Testis (tissue), 3 donors: Measurements from ENCODE around the gene STX3. TPM values are rescaled to one million over a fixed set of nuclear protein-coding genes. Genes with fewer than 3 reads are reported as not detected.
"Not testable (repeated sequence)": the region's sequence is repeated elsewhere in the genome, so short reads cannot be mapped to it uniquely, and the experiment has no call there.

Source experiments
- DNase-seq: peaks from one replicate; pipeline ENCODE4 v3.0.0-alpha.2; 2019
- H3K27ac ChIP-seq, 2 donors: fragments of 200-600 bp; sonication (generic); one replicate each; pipeline ENCODE4 v1.5.1; 2019
- H3K27me3 ChIP-seq: fragments of 200-600 bp; sonication (generic); one replicate; pipeline ENCODE4 v1.5.1; 2019
- H3K36me3 ChIP-seq: fragments of 200-600 bp; sonication (generic); one replicate; pipeline ENCODE4 v1.5.1; 2017; ENCODE audit warnings: low read depth; ENCODE audit errors: missing control alignments
- H3K4me1 ChIP-seq: fragments of 200-600 bp; sonication (generic); one replicate; pipeline ENCODE4 v1.5.1; 2019
- H3K4me3 ChIP-seq, 2 donors: fragments of 200-600 bp; sonication (generic); one replicate each; pipeline ENCODE4 v1.5.1; 2017 to 2019
- H3K9me3 ChIP-seq: fragments of 200-600 bp; sonication (generic); one replicate; pipeline ENCODE4 v1.5.1; 2017
- CTCF ChIP-seq, 3 experiments: fragments of 450-650 bp in 2 of 3; fragments of 200-600 bp in 1 of 3; sonication (generic) in 1 of 3; IDR thresholded peaks; one replicate each; pipeline ENCODE4 v1.5.1; 2016 to 2019; ENCODE audit warnings: antibody characterized with exemption in 3 of 3, mild to moderate bottlenecking in 2 of 3, moderate library complexity in 1 of 3
- POLR2A ChIP-seq: fragments of 450-650 bp; IDR thresholded peaks from one replicate; pipeline ENCODE4 v1.6.1; 2017; ENCODE audit warnings: antibody characterized with exemption, mild to moderate bottlenecking, moderate library complexity
- WGBS, 2 donors: methylation state at CpG; one replicate each; pipeline ENCODE4 v1.1.5; 2018; 5-methylcytosine and 5-hydroxymethylcytosine counted together
- intact Hi-C: fragments of 100-400 bp; cut with DNase I; formaldehyde crosslinking; loops from one replicate; pipeline ENCODE4 v1.15.1; 2023; ENCODE audit warnings: low total_unique reads
- polyA plus RNA-seq: library from polyadenylated mRNA; stranded (reverse); fragments of 350-450 nt; fragmentation: Illumina TruSeq; extraction: RNeasy Lipid Tissue Mini Kit (QIAGEN cat#74804); gene quantifications from one replicate; pipeline ENCODE4 v1.2.3, GENCODE V29; 2014; ENCODE audit warnings: low read depth, low replicate concordance; ENCODE audit not compliant: insufficient read depth
- total RNA-seq, 2 donors: library from RNA; depleted of rRNA; stranded (reverse); fragments of >200 nt; gene quantifications; one replicate each; pipeline ENCODE4 v1.2.3, GENCODE V29; 2016

Gene STX3
- total and polyA plus RNA-seq, 3 donors from 2014 or later: 25.3 to 103 (median 94.3) TPM

DNA sequence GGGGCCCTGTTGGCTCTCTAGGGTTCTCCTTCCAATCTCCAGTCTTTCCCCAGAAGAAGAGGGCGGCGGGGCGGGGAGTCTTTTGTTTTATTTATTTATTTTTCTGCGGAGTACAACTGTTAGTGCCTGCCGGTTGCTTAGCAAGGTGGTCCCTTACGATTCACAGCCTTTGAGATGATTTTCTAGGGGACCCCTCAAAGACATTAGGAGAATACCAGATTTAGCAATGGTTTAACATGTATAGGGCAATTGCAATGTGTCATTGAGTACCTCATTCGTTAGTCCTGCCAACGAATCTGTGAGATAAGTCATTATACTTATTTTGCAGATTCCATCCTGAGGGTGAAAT lies 55.7 kb downstream of the STX3 start:
- WGBS, 2 donors: 1 to 6% methylated on average over 8 of the region's 8 CpGs
- intact Hi-C loops: no loop called here
- Histone ChIP-seq H3K4me1 (peaks cover 4% of the 10 kb centered on the region), H3K36me3 (no peaks in the 10 kb centered on the region), H3K4me3 (peak overlapping the region; percentile 84 to 92), H3K27me3 (no peaks in the 10 kb centered on the region), H3K9me3 (no peaks in the 10 kb centered on the region), H3K27ac (peak overlapping the region; percentile 85 to 88)
- no peak for DNase-seq
- TF ChIP-seq CTCF (IDR thresholded peaks at IDR 0.05): no peak
- TF ChIP-seq POLR2A: no peak

DNA sequence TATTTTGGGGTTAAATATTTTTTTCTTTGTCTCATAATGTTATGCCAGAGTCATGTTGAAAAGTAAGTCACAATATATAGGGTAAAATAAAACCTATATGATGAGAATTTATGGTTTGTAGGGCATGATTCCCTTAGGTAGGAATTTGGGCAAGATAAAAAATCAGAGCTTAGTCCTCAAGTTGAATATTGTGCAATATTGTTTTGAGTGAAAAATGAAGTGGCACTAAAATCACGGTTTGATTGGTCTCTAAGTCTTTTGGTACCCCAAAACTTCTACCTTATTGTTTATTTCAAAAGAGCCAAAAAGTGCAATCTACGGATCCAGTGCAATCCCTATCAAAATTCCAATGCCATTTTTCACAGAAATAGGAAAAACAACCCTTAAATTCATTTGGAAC lies 57.0 kb downstream of the STX3 start:
- Histone ChIP-seq H3K9me3 (no peaks in the 10 kb centered on the region), H3K27me3 (no peaks in the 10 kb centered on the region), H3K4me1 (peaks cover 4% of the 10 kb centered on the region), H3K4me3 (peak overlapping the region in 1 of 2 donors; percentile 15), H3K27ac (no peak overlapping the region), H3K36me3 (no peaks in the 10 kb centered on the region)
- TF ChIP-seq CTCF (IDR thresholded peaks at IDR 0.05): no peak
- no peak for TF ChIP-seq POLR2A
- intact Hi-C loops: no loop called here
- 63 to 72% methylated on average over 2 of the region's 2 CpGs for WGBS, 2 donors
- no peak for DNase-seq

DNA sequence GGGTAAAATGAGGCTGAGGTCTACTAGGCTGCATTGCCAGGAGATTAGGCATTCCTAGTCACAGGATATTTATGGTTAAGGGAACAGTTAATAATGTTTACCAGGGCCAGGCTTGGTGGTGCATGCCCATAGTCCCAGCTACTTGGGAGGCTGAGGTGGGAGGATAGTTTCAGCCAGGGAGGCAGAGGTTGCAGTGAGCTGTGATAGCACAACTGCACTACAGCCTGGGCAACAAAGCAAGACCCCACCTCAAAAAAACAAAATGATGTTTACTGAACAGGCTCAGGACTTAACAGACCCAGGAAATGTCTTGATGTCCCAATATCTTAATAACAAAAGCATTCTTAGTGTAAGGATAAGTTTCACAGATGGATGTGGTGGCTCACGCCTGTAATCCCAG lies 58.2 kb downstream of the STX3 start:
- H3K9me3 ChIP-seq: no peaks in the 10 kb centered on the region
- peak overlapping the region in 1 of 2 donors; percentile 15 for H3K4me3 ChIP-seq
- H3K4me1 ChIP-seq: peaks cover 4% of the 10 kb centered on the region
- 84 to 100% methylated on average over 1 of the region's 1 CpG for WGBS, 2 donors
- intact Hi-C loops: no loop called here
- no peak overlapping the region for H3K27ac ChIP-seq
- no peaks in the 10 kb centered on the region for H3K36me3 ChIP-seq
- no peaks in the 10 kb centered on the region for H3K27me3 ChIP-seq
- no peak for DNase-seq
- TF ChIP-seq CTCF (IDR thresholded peaks at IDR 0.05) (no peak), POLR2A (no peak)

- H3K9me3 ChIP-seq: no peaks in the 10 kb centered on the region
- 25 to 37% methylated on average over 1 of the region's 1 CpG for WGBS, 2 donors
- no peak for DNase-seq
- no peaks in the 10 kb centered on the region for H3K36me3 ChIP-seq
- intact Hi-C loops: no loop called here
- H3K4me1 ChIP-seq: peaks cover 4% of the 10 kb centered on the region
- H3K27me3 ChIP-seq: no peaks in the 10 kb centered on the region
- TF ChIP-seq CTCF (IDR thresholded peaks at IDR 0.05): no peak
- H3K27ac ChIP-seq: no peak overlapping the region
- H3K4me3 ChIP-seq: no peak overlapping the region
These were observed 58.8 kb downstream of the STX3 start for GRCh38 chr11:59814021-59814420.

- Histone ChIP-seq H3K4me1 (no peaks in the 10 kb centered on the region), H3K36me3 (no peaks in the 10 kb centered on the region), H3K9me3 (no peaks in the 10 kb centered on the region), H3K27me3 (no peaks in the 10 kb centered on the region), H3K27ac (no peak overlapping the region), H3K4me3 (no peak overlapping the region)
- intact Hi-C loops: no loop called here
- 96 to 100% methylated on average over 1 of the region's 1 CpG for WGBS, 2 donors
- TF ChIP-seq POLR2A (no peak), CTCF (IDR thresholded peaks at IDR 0.05) (no peak)
- no peak for DNase-seq
These were observed 60.6 kb downstream of the STX3 start for GRCh38 chr11:59815754-59816153.

- H3K27ac ChIP-seq, H3K36me3 ChIP-seq, intact Hi-C loops, H3K4me1 ChIP-seq, H3K9me3 ChIP-seq, DNase-seq, H3K27me3 ChIP-seq, H3K4me3 ChIP-seq: not testable (repeated sequence)
- WGBS, 2 donors: 84% methylated on average over 1 of the region's 1 CpG
These were observed 61.3 kb downstream of the STX3 start for GRCh38 chr11:59816434-59816833.
